Kidney glomerular epithelial cell (primary cell): ENCODE results near the gene FHIT.

Source experiments
- DNase-seq: peaks from one replicate; lab custom pipeline; 2025; lab: John Stamatoyannopoulos, UW

Gene FHIT

DNA sequence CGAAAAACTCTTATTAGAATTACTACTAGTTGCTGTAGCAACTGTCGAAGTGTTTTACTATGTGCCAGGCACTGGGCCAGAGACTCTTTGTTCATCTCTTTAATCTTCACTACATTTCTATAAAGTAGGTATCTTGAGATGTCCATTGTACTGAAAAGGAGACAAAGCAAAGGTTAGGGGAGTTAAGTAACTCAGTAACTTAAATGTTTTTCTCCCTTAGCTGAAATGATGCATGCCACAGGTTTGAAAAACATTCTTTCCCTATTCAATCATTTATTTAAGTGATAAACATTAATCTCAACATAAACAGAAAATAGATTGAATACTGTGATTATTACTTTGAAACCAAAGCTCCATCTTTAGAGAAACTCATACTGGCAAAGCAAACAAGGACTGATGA lies 776.2 kb downstream of the FHIT start:
- peak; percentile 70 for DNase-seq

DNA sequence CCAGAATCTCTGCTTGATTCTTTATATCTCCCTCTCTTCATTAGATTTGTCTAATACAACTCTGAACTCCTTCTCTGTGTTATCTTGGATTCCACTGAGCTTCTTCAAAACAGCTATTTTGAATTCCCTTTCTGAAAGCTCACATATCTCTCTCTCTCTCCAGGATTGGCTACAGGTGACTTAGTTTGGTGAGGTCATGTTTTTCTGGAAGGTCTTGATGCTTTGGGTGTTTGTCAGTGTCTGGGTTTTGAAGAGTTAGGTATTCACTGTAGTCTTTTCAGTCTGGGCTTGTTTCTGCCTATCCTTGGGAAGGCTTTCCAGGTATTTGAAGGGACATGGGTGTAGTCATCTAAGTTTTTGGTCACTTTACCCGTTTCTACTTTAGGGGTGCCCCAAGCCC lies 781.8 kb downstream of the FHIT start:
- DNase-seq = no peak

GRCh38 chr3:60463685-60464084 lies 787.6 kb downstream of the FHIT start:
- no peak for DNase-seq

DNA sequence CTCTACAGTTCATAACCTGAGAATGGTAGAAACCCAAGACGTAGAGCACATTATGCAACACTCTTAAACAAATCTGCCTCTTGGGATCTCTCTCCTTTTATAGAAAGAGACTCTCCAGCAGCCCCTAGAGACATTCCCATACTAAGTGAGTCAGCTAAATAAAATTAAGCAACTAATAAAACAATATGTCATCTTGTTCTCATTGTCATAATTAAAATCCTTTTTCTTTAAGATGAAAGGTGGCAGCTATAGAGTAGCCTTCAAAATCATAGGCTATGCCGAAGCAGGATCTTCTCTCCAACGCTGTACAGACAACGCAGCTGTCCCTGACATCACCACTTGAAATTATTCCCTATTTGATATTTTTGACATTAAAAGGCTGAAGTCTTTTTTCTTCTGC lies 790.0 kb downstream of the FHIT start:
- no peak for DNase-seq

DNA sequence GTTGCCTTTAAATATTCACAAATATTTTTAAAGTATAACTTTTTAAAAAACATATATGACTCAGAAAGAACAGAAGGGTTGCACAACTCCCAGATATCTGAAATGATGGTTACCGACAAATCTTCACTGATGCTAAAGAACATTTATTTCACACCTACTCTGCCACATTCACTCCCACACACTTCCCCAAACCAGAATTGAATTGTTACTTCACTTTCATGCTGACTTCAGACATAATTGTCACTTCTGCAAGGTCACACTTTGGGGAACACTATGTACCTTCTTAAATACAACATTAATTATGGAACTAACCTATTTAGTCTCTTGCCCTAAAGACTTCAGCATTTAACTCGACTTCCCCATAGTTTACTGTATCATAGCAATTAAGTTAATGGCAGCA lies 795.1 kb downstream of the FHIT start:
- DNase-seq = no peak

- DNase-seq = no peak
These were observed 797.9 kb downstream of the FHIT start for GRCh38 chr3:60453326-60453725.

- no peak for DNase-seq
These were observed 802.6 kb downstream of the FHIT start for GRCh38 chr3:60448696-60449095.

DNA sequence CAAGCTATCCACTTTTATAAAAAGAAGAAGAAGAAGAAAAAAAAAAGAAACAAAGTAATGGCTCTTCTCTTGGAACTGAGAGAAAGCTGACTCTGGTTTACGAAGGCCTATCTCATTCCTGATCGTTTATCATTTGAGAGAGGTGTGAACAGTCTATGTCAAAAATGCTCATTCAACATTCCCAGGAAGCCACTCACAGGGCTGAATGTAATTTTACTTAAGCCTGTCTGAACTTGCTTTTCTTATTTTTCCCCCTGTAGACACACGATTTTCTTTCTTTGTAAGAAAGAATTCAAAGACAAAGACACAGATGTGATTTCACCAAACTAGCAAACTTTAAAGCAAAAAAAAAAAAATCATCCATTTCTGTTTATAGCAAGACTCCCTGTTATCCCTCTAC lies 805.8 kb downstream of the FHIT start:
- no peak for DNase-seq

GRCh38 chr3:60444898-60445437 lies 806.3 kb downstream of the FHIT start:
- no peak for DNase-seq

DNA sequence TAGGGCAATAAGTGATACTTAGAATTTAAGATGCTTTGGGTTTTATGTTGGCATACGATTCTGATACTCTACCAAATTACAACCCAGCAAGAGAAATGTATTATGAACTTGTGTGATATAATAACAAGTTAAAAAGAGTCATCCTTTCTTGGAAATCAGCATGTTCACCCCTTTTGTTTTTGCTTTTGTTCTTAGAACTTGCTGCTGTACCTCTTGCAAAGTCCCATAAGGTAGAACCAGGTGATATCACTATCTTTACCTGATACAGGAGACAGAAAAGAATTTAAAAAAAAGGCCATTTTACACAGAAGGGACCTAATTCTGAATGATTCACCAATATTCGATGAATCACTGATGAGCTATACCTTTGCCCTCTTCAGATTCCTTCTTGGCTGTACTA lies 810.4 kb downstream of the FHIT start:
- DNase-seq = no peak

- no peak for DNase-seq
These were observed 815.2 kb downstream of the FHIT start for GRCh38 chr3:60435941-60436650.

GRCh38 chr3:60434950-60435349 lies 816.3 kb downstream of the FHIT start:
- no peak for DNase-seq

GRCh38 chr3:60434323-60434722 lies 816.9 kb downstream of the FHIT start:
- DNase-seq = no peak

- no peak for DNase-seq
These were observed 819.7 kb downstream of the FHIT start for GRCh38 chr3:60431599-60431958.

DNA sequence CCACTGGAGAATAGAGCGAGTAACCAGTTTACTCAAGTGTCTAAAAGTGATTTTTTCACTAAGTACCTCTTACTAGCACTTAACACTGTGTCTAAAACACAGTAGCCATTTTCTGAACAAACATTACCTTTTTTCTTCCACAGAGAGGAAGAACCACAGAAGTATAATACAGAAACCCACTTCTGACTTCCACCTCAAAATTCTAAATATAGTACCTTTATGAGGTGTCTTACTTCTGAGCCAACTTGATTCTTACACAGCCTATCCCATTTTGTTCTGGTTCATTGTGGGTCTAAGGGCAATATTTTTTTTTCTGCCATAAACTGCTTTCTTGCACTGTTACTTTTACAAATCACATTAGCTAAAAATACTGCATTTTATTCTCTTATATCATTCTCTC lies 821.0 kb downstream of the FHIT start:
- DNase-seq = no peak

DNA sequence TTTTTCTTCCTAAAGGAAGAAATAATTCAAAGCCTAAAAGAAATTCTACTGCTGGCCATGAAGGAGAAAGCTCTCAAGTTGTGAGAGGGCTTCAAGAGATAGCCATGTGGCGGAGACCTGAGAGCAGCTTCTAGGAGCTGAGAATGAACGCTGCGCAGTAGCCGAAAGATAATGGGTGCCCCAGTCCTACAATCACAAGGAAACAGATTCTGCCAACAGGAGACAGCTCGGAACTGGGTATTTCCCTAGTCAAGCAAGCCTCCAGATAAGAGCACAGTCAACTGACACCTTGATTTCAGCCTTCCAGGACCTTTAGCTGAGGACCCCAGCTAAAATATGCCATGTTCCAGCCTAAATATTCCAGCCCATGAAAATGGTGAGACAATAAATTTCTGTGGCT lies 824.1 kb downstream of the FHIT start:
- no peak for DNase-seq

GRCh38 chr3:60424942-60425341 lies 826.3 kb downstream of the FHIT start:
- no peak for DNase-seq

DNA sequence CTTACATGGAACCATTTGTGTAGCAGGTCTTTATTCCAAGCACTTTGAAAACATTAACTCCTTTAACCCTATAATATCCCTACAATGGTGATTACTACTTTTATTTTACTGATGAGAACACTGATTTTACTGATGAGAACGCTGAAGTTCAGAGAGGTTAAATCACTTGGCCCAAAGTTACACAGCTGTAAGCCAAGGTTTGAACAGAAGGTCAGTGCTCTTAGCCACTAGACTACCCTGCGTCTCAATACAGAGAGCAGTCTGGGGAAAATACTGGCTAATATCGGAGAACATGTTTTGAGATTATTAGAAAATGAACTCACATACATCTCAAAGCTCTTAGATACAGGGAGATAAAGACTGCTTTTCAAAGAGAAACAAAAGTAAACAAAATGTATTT lies 827.2 kb downstream of the FHIT start:
- DNase-seq = no peak

GRCh38 chr3:60423556-60423955 lies 827.7 kb downstream of the FHIT start:
- DNase-seq = no peak

DNA sequence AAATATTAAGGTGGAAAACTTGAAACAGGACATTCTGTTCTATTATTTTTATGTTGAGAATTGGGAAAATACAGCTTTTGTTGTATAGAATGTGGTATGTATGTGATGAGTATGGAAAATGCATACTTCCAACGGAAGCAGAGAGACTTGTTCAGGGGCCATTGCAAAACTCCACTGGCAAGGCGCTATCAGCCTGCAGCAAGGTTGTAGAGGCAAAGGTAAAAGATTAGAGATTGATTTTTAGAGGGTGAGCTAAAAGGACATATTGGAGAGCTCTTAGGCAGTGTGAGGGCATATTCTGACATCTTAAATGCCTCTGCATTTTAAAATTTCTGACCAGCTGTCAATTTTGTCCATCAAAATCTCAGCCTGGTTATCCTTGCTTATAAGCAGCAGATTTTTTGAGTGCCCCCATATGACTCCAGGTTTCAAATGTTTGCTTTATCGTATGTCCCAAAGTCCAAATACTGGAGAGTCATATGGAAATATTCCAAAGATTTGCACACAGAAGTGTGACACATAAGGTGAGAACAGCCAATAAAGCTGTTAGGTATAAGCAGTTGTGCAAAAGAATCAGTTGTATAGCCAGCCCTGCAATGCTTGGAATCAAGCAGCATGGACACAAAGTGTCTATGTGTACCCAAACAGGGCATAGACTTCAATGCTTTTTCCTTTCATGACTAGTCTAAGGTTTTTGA lies 829.4 kb downstream of the FHIT start:
- no peak for DNase-seq

DNA sequence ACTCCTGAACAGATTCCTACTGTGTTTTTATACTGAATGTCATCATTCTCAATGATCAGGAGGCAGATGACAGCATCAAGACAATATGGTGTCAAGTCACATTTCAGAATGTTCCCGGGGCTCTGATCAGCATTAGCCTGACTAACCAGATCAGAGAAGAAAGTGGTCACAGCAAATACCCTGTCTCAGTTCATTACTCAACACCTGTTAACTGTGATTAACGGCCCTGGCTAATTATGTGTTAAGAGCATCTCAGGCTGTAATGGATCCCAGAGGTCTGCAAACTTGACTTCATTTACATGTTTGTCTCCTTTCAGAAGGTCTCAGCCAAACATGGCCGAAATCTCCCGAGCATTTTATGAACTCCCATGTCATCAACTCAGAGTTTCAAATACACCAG lies 833.7 kb downstream of the FHIT start:
- DNase-seq = no peak

GRCh38 chr3:60414011-60414410 lies 837.2 kb downstream of the FHIT start:
- DNase-seq = no peak

GRCh38 chr3:60413551-60413950 lies 837.7 kb downstream of the FHIT start:
- no peak for DNase-seq

- no peak for DNase-seq
These were observed 847.4 kb downstream of the FHIT start for GRCh38 chr3:60403866-60404265.
